NCI-H524 (cell line): ENCODE data around the gene AP2A1.

Source experiments
- DNase-seq, 2 experiments: peaks; one replicate each; lab custom pipeline; 2025; lab: John Stamatoyannopoulos, UW

AP2A1 gene

GRCh38 chr19:49766007-49766929, 533 bp upstream of the AP2A1 start:
- peak; percentile 100 for DNase-seq

GRCh38 chr19:49767381-49767780, 580 bp downstream of the AP2A1 start:
- no peak for DNase-seq

GRCh38 chr19:49767967-49768581, 1.3 kb downstream of the AP2A1 start:
- no peak for DNase-seq

- no peak for DNase-seq
Observed at GRCh38 chr19:49770529-49770928, 3.7 kb downstream of the AP2A1 start.

- DNase-seq: no peak
Observed at GRCh38 chr19:49771674-49772139, 4.9 kb downstream of the AP2A1 start.

GRCh38 chr19:49772850-49773432, 6.1 kb downstream of the AP2A1 start:
- DNase-seq: no peak

GRCh38 chr19:49773663-49774350, 7.0 kb downstream of the AP2A1 start:
- DNase-seq: no peak

GRCh38 chr19:49774969-49775368, 8.2 kb downstream of the AP2A1 start:
- DNase-seq: no peak

GRCh38 chr19:49775742-49776370, 9.1 kb downstream of the AP2A1 start:
- no peak for DNase-seq

GRCh38 chr19:49776371-49776764, 9.6 kb downstream of the AP2A1 start:
- no peak for DNase-seq

- no peak for DNase-seq
Observed at GRCh38 chr19:49779731-49780555, 13.1 kb downstream of the AP2A1 start.

- no peak for DNase-seq
Observed at GRCh38 chr19:49780861-49781260, 14.1 kb downstream of the AP2A1 start.

- DNase-seq: no peak
Observed at GRCh38 chr19:49781394-49781793, 14.6 kb downstream of the AP2A1 start.

GRCh38 chr19:49782515-49782914, 15.7 kb downstream of the AP2A1 start:
- no peak for DNase-seq

- DNase-seq: no peak
Observed at GRCh38 chr19:49786376-49786820, 19.6 kb downstream of the AP2A1 start.

- DNase-seq: no peak
Observed at GRCh38 chr19:49787746-49788145, 20.9 kb downstream of the AP2A1 start.

- DNase-seq: no peak
Observed at GRCh38 chr19:49788857-49789256, 22.1 kb downstream of the AP2A1 start.

GRCh38 chr19:49790866-49791265, 24.1 kb downstream of the AP2A1 start:
- DNase-seq: no peak

GRCh38 chr19:49791776-49792445, 25.1 kb downstream of the AP2A1 start:
- DNase-seq: no peak

GRCh38 chr19:49792829-49793560, 26.2 kb downstream of the AP2A1 start:
- DNase-seq: no peak
